Left lung (tissue), 10 donors: ENCODE data around the gene PTPN21. TPM values are rescaled to one million over a fixed set of nuclear protein-coding genes. Genes with fewer than 3 reads are reported as not detected.
A peak's percentile ranks its signal among the peaks of the same experiment; 100 is the strongest.

Experiments used
- ATAC-seq: fragments of 200-7000 bp; cut with Tn5 transposase; one replicate; pipeline ENCODE4 v1.9.1; 2020; ENCODE audit warnings: moderate library complexity
- DNase-seq, 4 donors: peaks; one replicate each; pipeline ENCODE4 v3.0.0-alpha.2; 2013 to 2020
- H3K27ac ChIP-seq, 2 donors: fragments of 200-600 bp; sonication (generic) in 1 of 2; one replicate each; pipeline versions ENCODE4 v1.5.0 to v1.8.0; 2020 to 2021
- H3K27me3 ChIP-seq, 2 donors: fragments of 200-600 bp; sonication (generic) in 1 of 2; one replicate each; pipeline versions ENCODE4 v1.5.0 to v1.8.0; 2020 to 2021
- H3K36me3 ChIP-seq, 2 donors: fragments of 200-600 bp; sonication (generic) in 1 of 2; one replicate each; pipeline versions ENCODE4 v1.5.0 to v1.8.0; 2020 to 2021
- H3K4me1 ChIP-seq, 2 donors: fragments of 200-600 bp; one replicate each; pipeline ENCODE4 v1.8.0; 2021
- H3K4me3 ChIP-seq, 2 donors: fragments of 200-600 bp; sonication (generic) in 1 of 2; one replicate each; pipeline versions ENCODE4 v1.5.0 to v1.8.0; 2020 to 2021; ENCODE audit warnings: mild to moderate bottlenecking in 1 of 2
- H3K9me3 ChIP-seq, 2 donors: fragments of 200-600 bp; sonication (generic) in 1 of 2; one replicate each; pipeline versions ENCODE4 v1.5.0 to v1.8.0; 2020 to 2021
- CTCF ChIP-seq, 2 donors: fragments of 200-600 bp; sonication (generic) in 1 of 2; IDR thresholded peaks; one replicate each; pipeline versions ENCODE4 v1.5.0 to v1.8.0; 2021; ENCODE audit warnings: antibody characterized with exemption in 2 of 2
- intact Hi-C, 2 donors: fragments of 100-400 bp; cut with DNase I; formaldehyde crosslinking; loops; one replicate each; pipeline versions ENCODE4 v1.11.2 to v1.14.2; 2022
- polyA plus RNA-seq, 6 donors: library from polyadenylated mRNA; unstranded; fragments of 120-200 nt; gene quantifications; one replicate each; pipeline ENCODE4 v1.2.1, GENCODE V29; 2013; ENCODE audit not compliant: insufficient read length in 6 of 6
- total RNA-seq, 2 donors: library from RNA; stranded (reverse); fragmentation: NEBNext Ultra II Directional; extraction: Animal tissue kit (Norgen Biotek cat#: 25700); gene quantifications; one replicate each; pipeline ENCODE4 v1.2.1, GENCODE V29; 2021
- donor health status: DM: no; HTN: yes; CAD: no.
- donor health status: DM: no; HTN: no; CAD: no.

Gene PTPN21
- total and polyA plus RNA-seq, 8 donors, result 26.8 to 35.9 (median 29.8) TPM

- intact Hi-C loops, result no loop called here
- TF ChIP-seq CTCF (IDR thresholded peaks at IDR 0.05), result no peak
- ATAC-seq, result no peak
Measured at GRCh38 chr14:88507208-88507607, 47.6 kb downstream of the PTPN21 start.

GRCh38 chr14:88505621-88506020 is 49.2 kb downstream of the PTPN21 start:
- DNase-seq (no peak), ATAC-seq (no peak)
- Histone ChIP-seq H3K27ac (no peak overlapping the region), H3K36me3 (peaks cover 0 to 24% of the 10 kb centered on the region in 2 donors), H3K4me1 (no peaks in the 10 kb centered on the region), H3K9me3 (no peaks in the 10 kb centered on the region), H3K4me3 (no peak overlapping the region), H3K27me3 (no peaks in the 10 kb centered on the region)
- intact Hi-C loops, result no loop called here
- TF ChIP-seq CTCF (IDR thresholded peaks at IDR 0.05), result no peak

More at GRCh38 chr14:88507208-88507607, 47.6 kb downstream of the PTPN21 start:
- no peaks in the 10 kb centered on the region for H3K27me3 ChIP-seq
- H3K4me1 ChIP-seq, result no peaks in the 10 kb centered on the region
- no peak for DNase-seq
- H3K27ac ChIP-seq, result no peak overlapping the region
- H3K9me3 ChIP-seq, result no peaks in the 10 kb centered on the region
- peaks cover 0 to 8% of the 10 kb centered on the region in 2 donors for H3K36me3 ChIP-seq
- H3K4me3 ChIP-seq, result no peak overlapping the region

- ATAC-seq (peak; percentile 84), DNase-seq (no peak)
- no peak for TF ChIP-seq CTCF (IDR thresholded peaks at IDR 0.05)
- Histone ChIP-seq H3K4me1 (no peaks in the 10 kb centered on the region), H3K9me3 (no peaks in the 10 kb centered on the region), H3K36me3 (peaks cover 0 to 17% of the 10 kb centered on the region in 2 donors), H3K27me3 (no peaks in the 10 kb centered on the region), H3K27ac (no peak overlapping the region), H3K4me3 (no peak overlapping the region)
- intact Hi-C loops, result no loop called here
Measured at GRCh38 chr14:88504602-88505001, 50.2 kb downstream of the PTPN21 start.

- peaks cover 0 to 15% of the 10 kb centered on the region in 2 donors for H3K36me3 ChIP-seq
- ATAC-seq (peak; percentile 75), DNase-seq (no peak)
- no peak for TF ChIP-seq CTCF (IDR thresholded peaks at IDR 0.05)
- H3K27ac ChIP-seq, result no peak overlapping the region
- H3K4me1 ChIP-seq, result no peaks in the 10 kb centered on the region
- H3K9me3 ChIP-seq, result no peaks in the 10 kb centered on the region
- H3K4me3 ChIP-seq, result no peak overlapping the region
- intact Hi-C loops, result no loop called here
- H3K27me3 ChIP-seq, result no peaks in the 10 kb centered on the region
Measured at GRCh38 chr14:88503754-88504406, 50.9 kb downstream of the PTPN21 start.

- intact Hi-C loops, result no loop called here
- TF ChIP-seq CTCF (IDR thresholded peaks at IDR 0.05), result no peak
- Histone ChIP-seq H3K9me3 (no peaks in the 10 kb centered on the region), H3K4me1 (no peaks in the 10 kb centered on the region), H3K4me3 (no peak overlapping the region), H3K36me3 (peaks cover 0 to 16% of the 10 kb centered on the region in 2 donors), H3K27me3 (no peaks in the 10 kb centered on the region), H3K27ac (no peak overlapping the region)
- DNase-seq, result no peak
- no peak for ATAC-seq
Measured at GRCh38 chr14:88502740-88503139, 52.1 kb downstream of the PTPN21 start.
